ENCODE data around the gene RNF144A.

RNF144A gene

DNA sequence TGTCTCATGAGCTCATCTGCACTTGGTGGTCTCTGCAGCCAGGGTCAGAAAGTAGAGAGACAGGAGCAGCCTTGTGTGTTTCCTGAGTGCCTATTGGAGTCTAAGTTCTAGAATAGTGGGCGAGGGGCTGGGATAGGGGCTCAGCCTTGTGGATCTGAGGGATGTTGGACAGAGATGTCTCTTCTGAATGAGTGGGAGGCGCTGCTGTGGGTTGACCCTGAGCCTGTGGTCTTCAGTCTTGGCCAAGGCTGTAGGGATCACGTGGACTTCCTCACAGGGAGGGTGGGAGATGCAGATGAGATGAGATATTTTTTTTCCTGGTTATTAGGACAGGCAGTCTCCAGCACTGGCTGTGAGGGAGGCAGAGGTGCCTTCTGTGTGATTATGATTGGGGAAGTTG, 61.8 kb downstream of the RNF144A start:
- H3K4me1 ChIP-seq (ENCODE audit: low read length) = no peaks in the 10 kb centered on the region
- no peak overlapping the region for H2AFZ ChIP-seq (ENCODE audit: low read length)
- H3K4me3 ChIP-seq (ENCODE audit: low read length) = no peak overlapping the region
- H3K9me3 ChIP-seq (replicated peaks; ENCODE audit: insufficient read depth, low read length) = no peaks in the 10 kb centered on the region
- H3K27ac ChIP-seq (ENCODE audit: low read length) = no peak overlapping the region
- TF ChIP-seq EZH2 (optimal IDR thresholded peaks at IDR 0.05; ENCODE audit: low read depth, low read length) (no peak), EZH2phosphoT487 (IDR thresholded peaks at IDR 0.05; ENCODE audit: low read length) (no peak)
- TF ChIP-seq, protein P1, sequence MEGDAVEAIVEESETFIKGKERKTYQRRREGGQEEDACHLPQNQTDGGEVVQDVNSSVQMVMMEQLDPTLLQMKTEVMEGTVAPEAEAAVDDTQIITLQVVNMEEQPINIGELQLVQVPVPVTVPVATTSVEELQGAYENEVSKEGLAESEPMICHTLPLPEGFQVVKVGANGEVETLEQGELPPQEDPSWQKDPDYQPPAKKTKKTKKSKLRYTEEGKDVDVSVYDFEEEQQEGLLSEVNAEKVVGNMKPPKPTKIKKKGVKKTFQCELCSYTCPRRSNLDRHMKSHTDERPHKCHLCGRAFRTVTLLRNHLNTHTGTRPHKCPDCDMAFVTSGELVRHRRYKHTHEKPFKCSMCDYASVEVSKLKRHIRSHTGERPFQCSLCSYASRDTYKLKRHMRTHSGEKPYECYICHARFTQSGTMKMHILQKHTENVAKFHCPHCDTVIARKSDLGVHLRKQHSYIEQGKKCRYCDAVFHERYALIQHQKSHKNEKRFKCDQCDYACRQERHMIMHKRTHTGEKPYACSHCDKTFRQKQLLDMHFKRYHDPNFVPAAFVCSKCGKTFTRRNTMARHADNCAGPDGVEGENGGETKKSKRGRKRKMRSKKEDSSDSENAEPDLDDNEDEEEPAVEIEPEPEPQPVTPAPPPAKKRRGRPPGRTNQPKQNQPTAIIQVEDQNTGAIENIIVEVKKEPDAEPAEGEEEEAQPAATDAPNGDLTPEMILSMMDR (IDR thresholded peaks at IDR 0.05; ENCODE audit: low read length) = no peak
- H3K36me3 ChIP-seq (replicated peaks; ENCODE audit: insufficient read depth, low read length) = no peaks in the 10 kb centered on the region
- H3K79me2 ChIP-seq (ENCODE audit: low read length) = no peaks in the 10 kb centered on the region
- H3K4me2 ChIP-seq (ENCODE audit: low read depth, low read length) = no peak overlapping the region
- H4K20me1 ChIP-seq (ENCODE audit: insufficient read depth, low read length) = no peaks in the 10 kb centered on the region
- DNase-seq = no peak
- no peaks in the 10 kb centered on the region for H3F3A ChIP-seq (ENCODE audit: insufficient read depth, low read length)
- no peaks in the 10 kb centered on the region for H3K9me2 ChIP-seq (replicated peaks; ENCODE audit: insufficient read depth, low read length)
- no peak overlapping the region for H3K9ac ChIP-seq (ENCODE audit: low read length)
- H3K27me3 ChIP-seq (replicated peaks; ENCODE audit: insufficient read depth, low read length) = no peaks in the 10 kb centered on the region

DNA sequence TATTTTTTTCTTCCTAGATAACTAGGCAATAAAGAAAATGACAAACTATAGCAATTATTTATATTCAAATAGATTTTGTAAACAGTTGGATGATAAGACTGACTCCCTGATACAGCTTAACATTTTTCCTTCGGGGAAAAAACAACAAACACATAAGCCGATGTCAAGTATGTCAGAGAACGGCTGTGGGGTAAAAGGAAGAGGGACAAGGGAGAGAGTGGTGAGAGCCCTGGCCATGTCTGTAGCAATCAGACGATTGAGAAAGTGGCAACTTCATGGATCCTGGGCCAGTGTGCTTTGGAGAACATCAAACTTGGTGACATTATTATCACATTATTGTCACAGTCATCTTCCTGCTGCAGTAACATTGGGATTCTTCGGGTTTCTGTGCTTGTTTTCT, 65.2 kb downstream of the RNF144A start:
- DNase-seq = no peak
- Histone ChIP-seq H3K36me3 (replicated peaks; ENCODE audit: insufficient read depth, low read length) (no peaks in the 10 kb centered on the region), H3K9me2 (replicated peaks; ENCODE audit: insufficient read depth, low read length) (no peaks in the 10 kb centered on the region), H3K9ac (ENCODE audit: low read length) (no peak overlapping the region), H3K9me3 (replicated peaks; ENCODE audit: insufficient read depth, low read length) (no peaks in the 10 kb centered on the region), H3K4me3 (ENCODE audit: low read length) (no peak overlapping the region), H2AFZ (ENCODE audit: low read length) (no peak overlapping the region), H3K4me1 (ENCODE audit: low read length) (no peaks in the 10 kb centered on the region), H3K27me3 (replicated peaks; ENCODE audit: insufficient read depth, low read length) (no peaks in the 10 kb centered on the region), H4K20me1 (ENCODE audit: insufficient read depth, low read length) (no peaks in the 10 kb centered on the region), H3K4me2 (ENCODE audit: low read depth, low read length) (no peak overlapping the region), H3K79me2 (ENCODE audit: low read length) (no peaks in the 10 kb centered on the region), H3K27ac (ENCODE audit: low read length) (no peak overlapping the region), H3F3A (ENCODE audit: insufficient read depth, low read length) (no peaks in the 10 kb centered on the region)
- TF ChIP-seq EZH2 (optimal IDR thresholded peaks at IDR 0.05; ENCODE audit: low read depth, low read length) (no peak), EZH2phosphoT487 (IDR thresholded peaks at IDR 0.05; ENCODE audit: low read length) (no peak)
- TF ChIP-seq, protein P1 (IDR thresholded peaks at IDR 0.05; ENCODE audit: low read length) = no peak

DNA sequence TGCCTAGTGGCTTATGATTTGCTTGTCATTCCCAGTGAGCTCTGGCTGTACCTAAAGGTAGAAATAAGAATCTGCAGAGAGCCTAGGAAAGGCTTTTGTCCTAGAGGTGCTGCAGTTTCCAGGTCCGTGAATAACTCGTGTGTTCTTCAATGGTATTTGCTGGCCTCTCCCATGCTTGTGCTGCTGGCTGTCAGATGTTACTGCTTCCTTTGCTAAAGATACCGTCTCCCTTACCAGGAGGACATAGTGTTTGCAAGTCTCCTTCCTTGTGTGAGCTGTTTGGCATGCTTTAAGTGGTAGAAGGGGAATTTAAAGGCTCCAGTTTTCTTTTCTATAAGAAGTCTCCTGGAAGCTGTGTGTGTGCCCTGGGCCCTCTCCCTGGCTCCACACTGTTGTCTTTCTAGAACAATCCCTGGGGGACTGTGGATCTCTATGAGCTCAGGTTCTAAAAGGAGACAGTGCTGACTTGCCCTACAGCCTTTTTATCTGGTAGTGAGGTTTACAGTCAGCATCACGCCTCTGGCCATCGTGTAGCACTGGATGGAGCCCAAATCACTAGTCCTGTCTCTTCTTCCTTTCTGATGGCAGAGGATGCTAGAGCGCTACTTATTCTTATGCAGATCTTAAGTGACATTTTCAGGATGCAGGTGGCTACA, 65.8 kb downstream of the RNF144A start:
- H3K27ac ChIP-seq (ENCODE audit: low read length) = no peak overlapping the region
- H3K9ac ChIP-seq (ENCODE audit: low read length) = no peak overlapping the region
- no peak overlapping the region for H2AFZ ChIP-seq (ENCODE audit: low read length)
- no peaks in the 10 kb centered on the region for H4K20me1 ChIP-seq (ENCODE audit: insufficient read depth, low read length)
- H3K4me1 ChIP-seq (ENCODE audit: low read length) = no peaks in the 10 kb centered on the region
- no peak for DNase-seq
- TF ChIP-seq, protein P1 (IDR thresholded peaks at IDR 0.05; ENCODE audit: low read length) = no peak
- TF ChIP-seq EZH2phosphoT487 (IDR thresholded peaks at IDR 0.05; ENCODE audit: low read length) = no peak
- TF ChIP-seq EZH2 (optimal IDR thresholded peaks at IDR 0.05; ENCODE audit: low read depth, low read length) = no peak
- H3K9me2 ChIP-seq (replicated peaks; ENCODE audit: insufficient read depth, low read length) = no peaks in the 10 kb centered on the region
- H3K79me2 ChIP-seq (ENCODE audit: low read length) = no peaks in the 10 kb centered on the region
- H3K27me3 ChIP-seq (replicated peaks; ENCODE audit: insufficient read depth, low read length) = no peaks in the 10 kb centered on the region
- no peak overlapping the region for H3K4me2 ChIP-seq (ENCODE audit: low read depth, low read length)
- H3K9me3 ChIP-seq (replicated peaks; ENCODE audit: insufficient read depth, low read length) = no peaks in the 10 kb centered on the region
- H3F3A ChIP-seq (ENCODE audit: insufficient read depth, low read length) = no peaks in the 10 kb centered on the region
- H3K4me3 ChIP-seq (ENCODE audit: low read length) = no peak overlapping the region
- H3K36me3 ChIP-seq (replicated peaks; ENCODE audit: insufficient read depth, low read length) = no peaks in the 10 kb centered on the region

Data from MM.1S (cell line).